PC-9 (cell line): Measurements from ENCODE around the gene ERI3. TPM values are rescaled to one million over a fixed set of nuclear protein-coding genes. Genes with fewer than 3 reads are reported as not detected.

Experiments
- BruUV-seq: library from RNA; stranded (reverse); fragments of 400-500 nt; replicated peaks from 2 replicates; lab custom pipeline; 2021; lab: Mats Ljungman, UMichigan
- CTCF ChIA-PET: fragments of 300-600 bp; sonication (Branson Sonifier 250); formaldehyde crosslinking; loops from one replicate; lab custom pipeline; 2022; ENCODE audit warnings: antibody characterized with exemption; lab: Charles Lee
- POLR2A ChIA-PET: fragments of 300-600 bp; sonication (Branson Sonifier 250); formaldehyde crosslinking; loops from one replicate; lab custom pipeline; 2022; ENCODE audit warnings: antibody characterized with exemption; ENCODE audit not compliant: unreplicated experiment; lab: Charles Lee
- DNase-seq, 2 experiments: peaks; one replicate each; pipeline versions ENCODE4 v3.0.0 to v3.0.0-alpha.2; 2015 to 2022; ENCODE audit warnings: mixed read lengths in 1 of 2
- H2AFZ ChIP-seq: fragments of 200-600 bp; sonication (generic); 2 replicates; pipeline ENCODE4 v1.8.1; 2017; ENCODE audit warnings: antibody characterized with exemption
- H3F3A ChIP-seq: fragments of 200-600 bp; sonication (generic); 2 replicates; pipeline ENCODE4 v1.8.1; 2017; ENCODE audit warnings: antibody characterized with exemption, mild to moderate bottlenecking, low read depth; ENCODE audit not compliant: insufficient read depth
- H3K27ac ChIP-seq: fragments of 200-600 bp; sonication (generic); 2 replicates; pipeline ENCODE4 v1.6.1; 2016; ENCODE audit warnings: mixed run types
- H3K27me3 ChIP-seq: fragments of 200-600 bp; sonication (generic); 2 replicates; pipeline ENCODE4 v1.6.1; 2016; ENCODE audit warnings: low read depth, mixed run types; ENCODE audit not compliant: insufficient read depth
- H3K36me3 ChIP-seq: fragments of 200-600 bp; sonication (generic); 2 replicates; pipeline ENCODE4 v1.6.1; 2016; ENCODE audit warnings: low read depth, mixed run types
- H3K4me1 ChIP-seq: fragments of 200-600 bp; sonication (generic); replicated peaks from 2 replicates; pipeline ENCODE4 v1.6.1; 2016; ENCODE audit warnings: mixed run types; ENCODE audit not compliant: insufficient read depth
- H3K4me2 ChIP-seq: fragments of 200-600 bp; sonication (generic); 2 replicates; pipeline ENCODE4 v1.6.1; 2017; ENCODE audit warnings: mixed run types
- H3K4me3 ChIP-seq: fragments of 200-600 bp; sonication (generic); 2 replicates; pipeline ENCODE4 v1.6.1; 2016; ENCODE audit warnings: mixed run types
- H3K79me2 ChIP-seq: fragments of 200-600 bp; sonication (generic); 2 replicates; pipeline ENCODE4 v1.6.1; 2017; ENCODE audit warnings: low read depth, mixed run types
- H3K9me2 ChIP-seq: fragments of 200-600 bp; sonication (generic); 2 replicates; pipeline ENCODE4 v1.8.1; 2017; ENCODE audit warnings: mild to moderate bottlenecking; ENCODE audit not compliant: insufficient read depth
- H3K9me3 ChIP-seq: fragments of 200-600 bp; sonication (generic); 2 replicates; pipeline ENCODE4 v1.8.1; 2016; ENCODE audit warnings: low read depth; ENCODE audit not compliant: insufficient read depth
- H4K20me1 ChIP-seq: fragments of 200-600 bp; sonication (generic); 2 replicates; pipeline ENCODE4 v1.8.1; 2017; ENCODE audit not compliant: insufficient read depth
- EZH2 ChIP-seq: fragments of 200-600 bp; sonication (generic); IDR thresholded peaks from 2 replicates; pipeline ENCODE4 v1.8.0; 2017; ENCODE audit warnings: antibody characterized with exemption, low read depth
- intact Hi-C: fragments of 100-400 bp; cut with micrococcal nuclease; formaldehyde crosslinking; loops from one replicate; pipeline ENCODE4 v1.10.0; 2022; ENCODE audit not compliant: unreplicated experiment
- total RNA-seq: library from RNA; stranded (reverse); gene quantifications from 2 replicates; pipeline ENCODE4 v1.2.3, GENCODE V29; 2021
- TF ChIP-seq, protein P1 (sequence below): fragments of 200-600 bp; sonication (generic); conservative IDR thresholded peaks from 2 replicates; pipeline ENCODE4 v1.6.1; 2017; ENCODE audit warnings: mixed run types, antibody characterized with exemption, mild to moderate bottlenecking, moderate library complexity

ERI3 gene
- total RNA-seq, 1 experiment from 2014 or later = 120 TPM

DNA sequence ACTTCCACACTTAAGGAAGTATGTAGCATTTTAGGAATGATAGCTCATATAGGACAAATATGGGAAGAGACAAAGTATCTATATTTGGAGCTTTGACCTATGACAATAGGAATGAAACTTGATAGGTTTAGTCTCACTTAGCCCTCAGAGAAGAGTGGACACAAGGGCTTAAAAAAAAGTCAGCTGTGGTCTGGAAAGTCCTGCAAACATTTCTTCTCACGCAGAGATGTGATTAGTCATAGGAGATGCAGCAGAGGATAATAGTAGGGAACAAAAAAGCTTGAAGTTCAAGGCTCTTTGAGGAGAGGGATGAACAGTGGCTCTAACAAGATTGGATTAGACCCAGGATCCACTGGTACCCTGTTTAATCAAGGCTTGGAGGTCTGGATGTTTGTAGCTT is 35.2 kb upstream of the ERI3 start:
- no peaks in the 10 kb centered on the region for H3K9me3 ChIP-seq
- H2AFZ ChIP-seq = no peak overlapping the region
- no peaks in the 10 kb centered on the region for H4K20me1 ChIP-seq
- peak overlapping the region; percentile 11; the same call in 1 of the 2 replicates for H3K4me2 ChIP-seq
- no peaks in the 10 kb centered on the region for H3K27me3 ChIP-seq
- DNase-seq = peak; percentile 41 to 75
- H3F3A ChIP-seq = peaks cover 18% of the 10 kb centered on the region
- no peaks in the 10 kb centered on the region for H3K79me2 ChIP-seq
- ChIA-PET CTCF (interaction anchor here (0.5 to 1.9 kb wide), 5 partner anchors 10 to 299 kb away, joined by 3 to 6 read pairs (median 4); no protein-coding TSS in a partner anchor), POLR2A (interaction anchor here (0.6 to 0.7 kb wide), 6 partner anchors 63 to 410 kb away, joined by 3 to 6 read pairs (median 4); partner anchors contain the start of gene PLK3)
- no peaks in the 10 kb centered on the region for H3K9me2 ChIP-seq
- intact Hi-C loops = loop anchor here (1.0 kb wide), 1 partner anchor 178 kb away; no protein-coding TSS in a partner anchor
- H3K36me3 ChIP-seq = no peaks in the 10 kb centered on the region
- no peak for TF ChIP-seq EZH2
- TF ChIP-seq, protein P1, sequence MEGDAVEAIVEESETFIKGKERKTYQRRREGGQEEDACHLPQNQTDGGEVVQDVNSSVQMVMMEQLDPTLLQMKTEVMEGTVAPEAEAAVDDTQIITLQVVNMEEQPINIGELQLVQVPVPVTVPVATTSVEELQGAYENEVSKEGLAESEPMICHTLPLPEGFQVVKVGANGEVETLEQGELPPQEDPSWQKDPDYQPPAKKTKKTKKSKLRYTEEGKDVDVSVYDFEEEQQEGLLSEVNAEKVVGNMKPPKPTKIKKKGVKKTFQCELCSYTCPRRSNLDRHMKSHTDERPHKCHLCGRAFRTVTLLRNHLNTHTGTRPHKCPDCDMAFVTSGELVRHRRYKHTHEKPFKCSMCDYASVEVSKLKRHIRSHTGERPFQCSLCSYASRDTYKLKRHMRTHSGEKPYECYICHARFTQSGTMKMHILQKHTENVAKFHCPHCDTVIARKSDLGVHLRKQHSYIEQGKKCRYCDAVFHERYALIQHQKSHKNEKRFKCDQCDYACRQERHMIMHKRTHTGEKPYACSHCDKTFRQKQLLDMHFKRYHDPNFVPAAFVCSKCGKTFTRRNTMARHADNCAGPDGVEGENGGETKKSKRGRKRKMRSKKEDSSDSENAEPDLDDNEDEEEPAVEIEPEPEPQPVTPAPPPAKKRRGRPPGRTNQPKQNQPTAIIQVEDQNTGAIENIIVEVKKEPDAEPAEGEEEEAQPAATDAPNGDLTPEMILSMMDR = no peak
- H3K4me3 ChIP-seq = no peak overlapping the region
- no TSS peak for BruUV-seq
- H3K4me1 ChIP-seq = peaks cover 14% of the 10 kb centered on the region; the same call in 1 of the 2 replicates
- no peak overlapping the region for H3K27ac ChIP-seq

DNA sequence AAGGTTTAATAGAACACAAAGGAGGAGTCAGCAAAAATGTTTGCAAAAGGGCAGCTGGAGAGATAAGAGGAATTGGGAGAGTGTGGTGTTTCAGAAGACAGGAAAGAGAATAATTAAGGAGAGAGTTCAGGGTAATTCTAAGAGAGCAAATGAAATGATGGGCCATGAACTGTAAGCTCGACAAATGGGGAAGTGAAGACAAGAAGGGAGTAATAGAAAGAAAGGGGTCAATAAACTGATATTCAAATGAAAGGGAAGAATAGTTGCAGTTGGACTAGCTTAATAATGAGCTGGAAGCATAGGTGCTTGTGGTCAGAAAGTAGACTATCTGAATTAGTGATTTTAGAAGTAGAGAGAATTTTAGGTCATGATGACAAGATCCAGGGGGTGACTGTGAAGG is 34.4 kb upstream of the ERI3 start:
- H3F3A ChIP-seq = peaks cover 18% of the 10 kb centered on the region
- H3K9me2 ChIP-seq = no peaks in the 10 kb centered on the region
- H3K79me2 ChIP-seq = no peaks in the 10 kb centered on the region
- H3K4me1 ChIP-seq = peaks cover 14% of the 10 kb centered on the region; the same call in 1 of the 2 replicates
- POLR2A ChIA-PET = interaction anchor here (0.6 kb wide), 1 partner anchor 411 kb away, joined by 5 read pairs; the partner anchor contains the start of gene PLK3
- H3K27me3 ChIP-seq = no peaks in the 10 kb centered on the region
- no peak overlapping the region for H3K27ac ChIP-seq
- intact Hi-C loops = no loop called here
- TF ChIP-seq, protein P1 = no peak
- TF ChIP-seq EZH2 = no peak
- BruUV-seq = no TSS peak
- no peaks in the 10 kb centered on the region for H4K20me1 ChIP-seq
- CTCF ChIA-PET = interaction anchor here (0.6 to 0.7 kb wide), 2 partner anchors 11 to 1073 kb away, joined by 3 read pairs; no protein-coding TSS in a partner anchor
- DNase-seq = no peak
- no peak overlapping the region for H3K4me3 ChIP-seq
- H3K4me2 ChIP-seq = no peak overlapping the region
- no peaks in the 10 kb centered on the region for H3K9me3 ChIP-seq
- no peak overlapping the region for H2AFZ ChIP-seq
- H3K36me3 ChIP-seq = no peaks in the 10 kb centered on the region

DNA sequence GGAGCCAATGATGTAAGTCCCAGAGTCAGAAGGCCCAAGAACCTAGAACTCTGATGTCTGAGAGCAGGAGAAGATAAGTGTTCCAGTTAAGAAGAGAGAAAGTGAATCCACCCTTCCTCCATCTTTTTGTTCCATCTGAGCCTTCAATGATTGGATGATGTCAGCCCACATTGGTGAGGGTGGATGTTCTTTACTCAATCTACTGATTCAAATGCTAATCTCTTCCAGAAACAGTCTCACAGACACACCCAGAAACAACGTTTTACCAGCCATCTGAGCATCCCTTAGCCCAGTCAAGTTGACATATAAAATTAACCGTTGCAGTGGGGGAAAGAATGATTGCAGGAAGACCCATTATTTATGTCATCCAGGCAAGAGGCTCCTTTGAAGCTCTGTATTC is 33.5 kb upstream of the ERI3 start:
- Histone ChIP-seq H3K9me2 (no peaks in the 10 kb centered on the region), H2AFZ (no peak overlapping the region), H3K9me3 (no peaks in the 10 kb centered on the region), H3K4me3 (no peak overlapping the region), H3K36me3 (no peaks in the 10 kb centered on the region), H4K20me1 (no peaks in the 10 kb centered on the region), H3K4me2 (no peak overlapping the region), H3K79me2 (no peaks in the 10 kb centered on the region), H3K4me1 (peaks cover 14% of the 10 kb centered on the region; the same call in 1 of the 2 replicates), H3K27me3 (no peaks in the 10 kb centered on the region), H3K27ac (no peak overlapping the region), H3F3A (peaks cover 18% of the 10 kb centered on the region)
- BruUV-seq = no TSS peak
- CTCF ChIA-PET = no interaction called here
- TF ChIP-seq, protein P1 = no peak
- no peak for TF ChIP-seq EZH2
- DNase-seq = no peak
- POLR2A ChIA-PET = no interaction called here
- intact Hi-C loops = no loop called here
